Fibroblast of lung (primary cell): ENCODE data around the gene CEP192. TPM values are rescaled to one million over a fixed set of nuclear protein-coding genes. Genes with fewer than 3 reads are reported as not detected.

ENCODE experiments used
- DNase-seq, 2 donors: peaks; one replicate each; pipeline versions ENCODE4 v3.0.0 to v3.0.0-alpha.2; 2010; ENCODE audit warnings: low read depth in 2 of 2
- H2AFZ ChIP-seq: 2 replicates; pipeline ENCODE4 v1.5.1; 2012; ENCODE audit warnings: low read length, control low read depth, inconsistent platforms
- H3K27ac ChIP-seq: 2 replicates; pipeline ENCODE4 v1.5.1; 2011; ENCODE audit warnings: low read length, control low read depth; ENCODE audit not compliant: insufficient read depth
- H3K27me3 ChIP-seq: 2 replicates; pipeline ENCODE4 v1.5.1; 2011; ENCODE audit warnings: mild to moderate bottlenecking, low read length; ENCODE audit not compliant: control insufficient read depth, insufficient read depth
- H3K36me3 ChIP-seq: 2 replicates; pipeline ENCODE4 v1.5.1; 2011; ENCODE audit warnings: low read length; ENCODE audit not compliant: control insufficient read depth, insufficient read depth
- H3K4me1 ChIP-seq: 2 replicates; pipeline ENCODE4 v1.5.1; 2011; ENCODE audit warnings: low read length; ENCODE audit not compliant: control insufficient read depth, insufficient read depth; ENCODE audit errors: extremely low read depth
- H3K4me2 ChIP-seq: 2 replicates; pipeline ENCODE4 v1.5.1; 2011; ENCODE audit warnings: low read length, control low read depth; ENCODE audit not compliant: insufficient read depth; ENCODE audit errors: extremely low read depth
- H3K4me3 ChIP-seq, 4 experiments: fragments of 200-600 bp in 1 of 4; sonication (generic) in 1 of 4; replicated peaks in 1 of 4; 2 replicates each; pipeline ENCODE4 v1.5.1; 2011 to 2016; ENCODE audit warnings: low read length in 4 of 4, low read depth in 3 of 4, mild to moderate bottlenecking in 3 of 4, control low read depth in 2 of 4, inconsistent platforms in 1 of 4, mixed read lengths in 1 of 4; ENCODE audit not compliant: insufficient read depth in 1 of 4; ENCODE audit errors: control extremely low read depth in 1 of 4
- H3K79me2 ChIP-seq: 2 replicates; pipeline ENCODE4 v1.5.1; 2012; ENCODE audit warnings: mild to moderate bottlenecking, low read length, inconsistent platforms; ENCODE audit not compliant: control insufficient read depth, insufficient read depth
- H3K9ac ChIP-seq: 2 replicates; pipeline ENCODE4 v1.5.1; 2011; ENCODE audit warnings: mild to moderate bottlenecking, low read length, control low read depth; ENCODE audit not compliant: insufficient read depth
- H3K9me3 ChIP-seq: 2 replicates; pipeline ENCODE4 v1.5.1; 2012; ENCODE audit warnings: low read depth, low read length; ENCODE audit not compliant: control insufficient read depth, insufficient read depth
- H4K20me1 ChIP-seq: 2 replicates; pipeline ENCODE4 v1.5.1; 2011; ENCODE audit warnings: low read length; ENCODE audit not compliant: control insufficient read depth, insufficient read depth; ENCODE audit errors: extremely low read depth
- EZH2 ChIP-seq: IDR thresholded peaks from 2 replicates; pipeline ENCODE4 v1.5.1; 2012; ENCODE audit warnings: low read length, control low read depth, mild to moderate bottlenecking; ENCODE audit errors: missing control alignments
- polyA plus RNA-seq, 2 donors: library from polyadenylated mRNA; depleted of rRNA in 1 of 2; stranded (reverse) in 1 of 2; unstranded in 1 of 2; fragments of >200 nt; gene quantifications; 2 replicates each; pipeline ENCODE4 v1.2.1, GENCODE V29; 2011 to 2012; ENCODE audit warnings: missing spikeins in 1 of 2
- total RNA-seq: library from RNA; depleted of rRNA; stranded (reverse); fragments of >200 nt; gene quantifications from 2 replicates; pipeline ENCODE4 v1.2.1, GENCODE V29; 2014
- TF ChIP-seq, protein P1 (sequence below), 2 donors: IDR thresholded peaks in 1 of 2; conservative IDR thresholded peaks in 1 of 2; 1 replicate in 1 of 2; 2 replicates in 1 of 2; pipeline ENCODE4 v1.5.1; 2011 to 2012; ENCODE audit warnings: low read length in 2 of 2, control low read depth in 1 of 2, inconsistent platforms in 1 of 2, low read depth in 1 of 2, mild to moderate bottlenecking in 1 of 2

The CEP192 gene
- total and polyA plus RNA-seq, 2 donors (not counting 1 experiment from before 2014, with no cell fraction given) = 12.5 to 32.7 TPM

DNA sequence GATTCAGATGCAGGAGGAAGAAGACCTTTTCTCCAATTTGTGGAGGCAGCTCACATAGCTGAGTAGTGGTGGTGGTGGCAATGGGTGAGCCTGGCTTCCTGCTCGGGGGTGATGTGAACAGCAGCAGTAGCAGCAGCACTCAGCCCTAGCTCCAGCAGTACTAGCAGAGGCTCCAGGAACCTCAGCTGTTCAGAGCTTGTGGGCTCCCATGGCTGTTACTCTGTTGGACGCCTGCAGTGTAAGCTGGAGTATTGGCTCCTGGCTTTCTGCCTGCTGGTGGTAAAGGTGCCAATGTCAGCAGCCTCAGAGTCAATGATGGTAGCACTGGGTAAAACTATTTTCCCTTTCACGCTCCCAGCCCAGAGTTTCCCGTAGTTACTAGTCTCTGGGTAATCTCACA is 46.5 kb upstream of the CEP192 start:
- no peaks in the 10 kb centered on the region for H3K27me3 ChIP-seq
- TF ChIP-seq, protein P1, sequence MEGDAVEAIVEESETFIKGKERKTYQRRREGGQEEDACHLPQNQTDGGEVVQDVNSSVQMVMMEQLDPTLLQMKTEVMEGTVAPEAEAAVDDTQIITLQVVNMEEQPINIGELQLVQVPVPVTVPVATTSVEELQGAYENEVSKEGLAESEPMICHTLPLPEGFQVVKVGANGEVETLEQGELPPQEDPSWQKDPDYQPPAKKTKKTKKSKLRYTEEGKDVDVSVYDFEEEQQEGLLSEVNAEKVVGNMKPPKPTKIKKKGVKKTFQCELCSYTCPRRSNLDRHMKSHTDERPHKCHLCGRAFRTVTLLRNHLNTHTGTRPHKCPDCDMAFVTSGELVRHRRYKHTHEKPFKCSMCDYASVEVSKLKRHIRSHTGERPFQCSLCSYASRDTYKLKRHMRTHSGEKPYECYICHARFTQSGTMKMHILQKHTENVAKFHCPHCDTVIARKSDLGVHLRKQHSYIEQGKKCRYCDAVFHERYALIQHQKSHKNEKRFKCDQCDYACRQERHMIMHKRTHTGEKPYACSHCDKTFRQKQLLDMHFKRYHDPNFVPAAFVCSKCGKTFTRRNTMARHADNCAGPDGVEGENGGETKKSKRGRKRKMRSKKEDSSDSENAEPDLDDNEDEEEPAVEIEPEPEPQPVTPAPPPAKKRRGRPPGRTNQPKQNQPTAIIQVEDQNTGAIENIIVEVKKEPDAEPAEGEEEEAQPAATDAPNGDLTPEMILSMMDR (conservative IDR thresholded peaks at IDR 0.05 in 1 of 2, IDR thresholded peaks at IDR 0.05 in 1 of 2; ENCODE audit: low read depth in 1 of 2, low read length in 2 of 2) = no peak
- TF ChIP-seq EZH2 = no peak
- H4K20me1 ChIP-seq = no peaks in the 10 kb centered on the region
- no peak overlapping the region for H3K4me2 ChIP-seq
- H3K9me3 ChIP-seq = no peaks in the 10 kb centered on the region
- H3K36me3 ChIP-seq = no peaks in the 10 kb centered on the region
- H3K9ac ChIP-seq = no peak overlapping the region
- H3K4me3 ChIP-seq = no peak overlapping the region
- peak in 1 of 2 donors; percentile 24 for DNase-seq
- peaks cover 5% of the 10 kb centered on the region for H3K79me2 ChIP-seq
- peak overlapping the region; percentile 18 for H2AFZ ChIP-seq
- H3K4me1 ChIP-seq = peaks cover 7% of the 10 kb centered on the region
- H3K27ac ChIP-seq = no peak overlapping the region

DNA sequence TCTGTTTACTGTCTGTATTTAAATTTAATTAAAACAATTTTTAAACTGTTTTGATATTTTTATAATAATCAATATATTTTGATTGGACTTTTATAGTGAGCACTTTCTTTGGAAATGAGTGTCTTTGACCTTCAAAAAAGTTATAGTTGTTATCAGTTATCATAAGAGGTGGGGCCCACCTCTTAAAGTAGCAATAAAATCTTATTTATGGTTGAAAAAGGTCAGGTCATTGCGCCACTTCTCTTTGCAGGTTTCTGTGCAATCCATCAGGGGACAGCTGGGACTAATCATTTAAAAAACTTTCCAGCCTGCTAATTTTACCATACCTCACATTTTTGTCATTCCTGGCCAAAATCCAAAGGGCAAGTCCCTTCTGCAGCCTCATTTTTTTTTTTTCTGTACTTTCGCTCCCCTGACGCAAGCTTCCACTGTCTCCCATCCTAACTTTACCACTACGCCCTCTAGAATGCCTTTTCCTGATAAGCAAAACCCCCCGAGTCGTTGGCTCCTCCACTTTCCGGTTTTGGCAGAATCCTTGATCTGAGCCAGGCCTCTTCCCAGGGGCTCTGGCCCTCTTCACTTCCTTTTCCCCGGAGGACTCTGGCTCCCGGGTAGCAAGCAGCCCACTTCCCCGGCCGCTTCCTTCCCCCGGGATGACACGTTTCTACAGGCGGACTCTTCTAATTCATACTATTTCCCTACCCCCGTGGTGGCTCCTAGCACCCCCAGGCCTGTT is 44.4 kb upstream of the CEP192 start:
- H3K4me3 ChIP-seq = peak overlapping the region; percentile 86 to 99 (median 94)
- peaks cover 9% of the 10 kb centered on the region for H3K4me1 ChIP-seq
- no peaks in the 10 kb centered on the region for H4K20me1 ChIP-seq
- peak; percentile 79 to 89 for DNase-seq
- no peaks in the 10 kb centered on the region for H3K27me3 ChIP-seq
- peak overlapping the region; percentile 100 for H3K27ac ChIP-seq
- no peak overlapping the region for H2AFZ ChIP-seq
- TF ChIP-seq EZH2 = no peak
- TF ChIP-seq, protein P1 (conservative IDR thresholded peaks at IDR 0.05 in 1 of 2, IDR thresholded peaks at IDR 0.05 in 1 of 2; ENCODE audit: low read depth in 1 of 2, low read length in 2 of 2) = peak in 1 of 2 donors; percentile 2
- H3K9ac ChIP-seq = peak overlapping the region; percentile 99
- peaks cover 2% of the 10 kb centered on the region for H3K36me3 ChIP-seq
- H3K79me2 ChIP-seq = peaks cover 23% of the 10 kb centered on the region
- H3K9me3 ChIP-seq = no peaks in the 10 kb centered on the region
- H3K4me2 ChIP-seq = peak overlapping the region; percentile 97

DNA sequence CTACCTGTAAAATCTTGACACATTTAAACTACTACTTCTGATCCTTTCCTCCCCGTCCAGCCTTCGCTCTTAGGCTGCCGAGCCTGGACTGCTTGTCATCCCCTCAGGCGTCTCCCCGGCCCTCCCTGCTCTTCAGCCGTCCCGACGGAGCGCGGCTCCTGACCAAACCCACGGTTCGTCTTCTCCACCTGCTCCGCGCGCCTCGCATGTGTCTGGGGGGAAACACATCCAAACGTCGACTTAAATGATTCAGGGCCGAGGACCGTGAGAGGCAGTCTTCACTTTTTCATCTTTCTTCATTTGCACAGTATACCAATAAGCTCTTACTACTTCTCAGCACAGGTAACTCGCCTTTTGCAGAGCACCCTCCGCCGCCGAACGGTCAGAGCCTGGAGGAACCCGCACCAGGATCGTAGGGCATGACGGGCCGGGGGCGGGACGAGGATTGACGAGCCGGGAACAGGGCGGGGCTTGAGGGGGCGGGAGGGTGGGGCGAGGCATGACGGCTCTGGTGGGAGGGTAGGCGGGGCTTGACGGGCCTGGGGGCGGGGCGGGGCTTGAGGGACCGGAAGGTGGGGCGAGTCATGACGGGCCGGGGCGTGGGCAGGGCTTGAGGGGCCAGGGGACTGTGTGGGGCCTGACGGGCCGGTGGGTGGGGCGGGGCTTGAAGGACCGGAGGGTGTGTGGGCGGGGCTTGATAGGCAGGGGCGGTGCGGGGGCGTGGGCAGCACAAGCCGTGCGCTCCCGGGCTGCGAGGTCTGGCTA is 43.7 kb upstream of the CEP192 start, which contains the start of gene SEH1L:
TSS of gene SEH1L (plus strand) at position 727 of the 765 bp plus-strand sequence. CDS start 111 bp downstream, outside the sequence.
- H3K4me1 ChIP-seq = peaks cover 9% of the 10 kb centered on the region
- peak within 1 kb of the TSS; percentile 83 for H2AFZ ChIP-seq
- peaks cover 2% of the 10 kb centered on the region for H3K36me3 ChIP-seq
- peak within 1 kb of the TSS; percentile 100 for H3K27ac ChIP-seq
- DNase-seq = peak; percentile 96 to 99
- no peak for TF ChIP-seq EZH2
- TF ChIP-seq, protein P1 (conservative IDR thresholded peaks at IDR 0.05 in 1 of 2, IDR thresholded peaks at IDR 0.05 in 1 of 2; ENCODE audit: low read depth in 1 of 2, low read length in 2 of 2) = no peak
- peaks cover 24% of the 10 kb centered on the region for H3K79me2 ChIP-seq
- H4K20me1 ChIP-seq = no peaks in the 10 kb centered on the region
- H3K9ac ChIP-seq = peak within 1 kb of the TSS; percentile 99
- H3K4me2 ChIP-seq = peak within 1 kb of the TSS; percentile 97
- H3K27me3 ChIP-seq = no peaks in the 10 kb centered on the region
- no peaks in the 10 kb centered on the region for H3K9me3 ChIP-seq
- peak within 1 kb of the TSS; percentile 86 to 99 (median 94) for H3K4me3 ChIP-seq
